GM19372 (cell line): ENCODE results near the gene TXNDC2.
"Not testable (repeated sequence)": the region's sequence is repeated elsewhere in the genome, so short reads cannot be mapped to it uniquely, and the experiment has no call there.

Experiments
- ATAC-seq: cut with Tn5 transposase; IDR thresholded peaks from one replicate; pipeline ENCODE4 v1.9.1; 2021; ENCODE audit warnings: mild to moderate bottlenecking, low read depth, moderate library complexity; ENCODE audit not compliant: unreplicated experiment

TXNDC2 gene

GRCh38 chr18:9910661-9911060, 24.9 kb downstream of the TXNDC2 start:
- ATAC-seq, result no peak

DNA sequence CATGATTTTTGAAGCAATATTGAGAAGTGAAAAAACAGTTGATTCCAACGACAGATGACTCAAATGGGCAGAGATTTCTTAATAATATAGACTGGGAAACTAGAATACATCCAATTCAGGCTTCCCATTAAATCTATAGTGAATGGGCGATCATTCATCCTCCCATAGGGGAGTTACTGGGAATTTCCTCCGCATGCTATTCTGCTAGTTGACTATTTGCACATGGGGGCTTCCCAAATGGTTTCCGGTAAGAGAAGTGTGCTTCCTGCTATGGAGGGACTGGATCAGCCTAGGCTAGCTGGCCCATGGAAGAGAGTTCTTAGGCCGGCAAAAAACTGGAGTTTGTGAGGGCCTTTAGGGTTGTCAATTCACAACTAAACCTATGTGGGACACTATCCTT, 25.5 kb downstream of the TXNDC2 start:
- no peak for ATAC-seq

GRCh38 chr18:9912285-9912684, 26.5 kb downstream of the TXNDC2 start:
- ATAC-seq, result not testable (repeated sequence)

- ATAC-seq, result no peak
Measured at GRCh38 chr18:9913151-9913525, 27.4 kb downstream of the TXNDC2 start.

DNA sequence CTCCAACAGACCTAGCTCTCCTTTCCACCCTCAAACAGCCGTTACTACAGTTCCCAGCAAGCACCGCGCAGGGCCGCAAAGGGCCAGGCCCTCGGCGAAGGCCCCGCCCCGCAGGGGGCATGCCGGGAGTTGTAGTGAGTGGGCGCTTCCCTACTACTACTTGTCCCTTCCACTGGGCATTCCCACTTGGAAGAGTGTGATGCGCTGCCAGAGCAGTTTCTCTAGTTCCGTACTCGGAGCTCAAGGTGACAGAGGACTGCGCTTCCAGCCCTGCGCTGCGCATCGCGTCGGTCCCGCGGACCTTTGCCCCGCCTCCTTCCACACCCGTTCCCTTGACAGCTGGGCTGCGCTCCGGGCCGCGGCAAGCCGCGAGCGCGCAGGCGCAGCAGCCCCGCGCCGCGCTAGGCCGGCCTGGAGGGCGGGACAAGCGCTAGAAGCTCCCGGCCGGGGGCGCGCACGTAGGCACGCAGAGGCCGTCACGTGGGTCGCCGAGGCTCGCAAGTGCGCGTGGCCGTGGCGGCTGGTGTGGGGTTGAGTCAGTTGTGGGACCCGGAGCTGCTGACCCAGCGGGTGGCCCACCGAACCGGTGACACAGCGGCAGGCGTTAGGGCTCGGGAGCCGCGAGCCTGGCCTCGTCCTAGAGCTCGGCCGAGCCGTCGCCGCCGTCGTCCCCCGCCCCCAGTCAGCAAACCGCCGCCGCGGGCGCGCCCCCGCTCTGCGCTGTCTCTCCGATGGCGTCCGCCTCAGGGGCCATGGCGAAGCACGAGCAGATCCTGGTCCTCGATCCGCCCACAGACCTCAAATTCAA, 28.0 kb downstream of the TXNDC2 start, which contains the start of gene VAPA:
TSS of gene VAPA (plus strand) at position 491 of the 808 bp plus-strand sequence. CDS start at position 732, 241 bp downstream.
- ATAC-seq, result peak; percentile 75

DNA sequence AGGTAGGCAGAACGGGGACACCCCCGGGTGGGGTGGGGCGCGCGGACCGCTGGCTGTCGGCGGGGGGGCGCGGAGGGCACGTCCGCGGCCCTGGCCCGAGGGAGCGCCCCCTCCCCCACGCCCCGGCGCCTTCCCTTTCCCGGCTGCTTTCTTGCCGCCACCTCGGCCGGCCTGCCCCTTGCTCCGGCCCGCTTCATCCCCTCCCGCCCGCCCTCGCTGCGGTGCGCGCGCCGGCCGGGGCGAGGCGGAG, 28.5 kb downstream of the TXNDC2 start:
- ATAC-seq, result peak; percentile 18

DNA sequence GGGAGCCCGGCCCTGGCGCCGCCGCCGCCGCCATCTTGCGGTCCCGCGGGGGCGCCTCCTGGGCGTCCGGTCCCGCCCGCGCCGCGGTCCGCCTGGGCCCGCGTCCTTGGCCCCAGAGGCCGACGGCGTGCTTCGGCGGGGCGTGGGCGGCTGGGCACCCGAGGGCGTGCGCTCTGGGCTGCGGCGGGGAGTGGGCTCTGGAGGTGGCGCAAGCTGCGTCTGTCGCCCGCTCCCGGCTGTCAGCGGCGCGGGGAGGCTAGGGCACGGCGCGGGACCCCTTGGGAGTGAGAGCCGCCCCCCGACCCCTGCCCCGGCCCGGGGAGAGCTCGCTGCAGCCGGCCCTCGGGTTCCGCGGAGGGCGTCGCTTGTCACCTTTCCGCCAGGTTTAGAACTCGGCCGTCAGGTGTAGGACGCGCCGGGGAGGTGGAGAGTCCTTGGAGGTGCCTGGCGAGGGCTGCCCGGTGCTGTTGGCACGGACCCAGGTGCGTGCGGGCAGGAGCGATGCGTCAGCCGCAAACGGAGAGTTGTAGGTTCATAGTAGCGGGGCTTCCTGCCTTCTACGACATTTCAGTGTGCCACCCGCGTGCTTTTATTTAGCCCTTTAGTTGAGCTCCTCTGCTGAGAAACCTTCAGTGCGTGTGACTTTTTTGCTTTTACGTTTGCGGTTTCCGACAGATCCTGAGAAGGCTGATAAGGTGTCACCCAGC, 29.0 kb downstream of the TXNDC2 start:
- peak; percentile 35 for ATAC-seq

GRCh38 chr18:9915291-9916076, 29.7 kb downstream of the TXNDC2 start:
- no peak for ATAC-seq

DNA sequence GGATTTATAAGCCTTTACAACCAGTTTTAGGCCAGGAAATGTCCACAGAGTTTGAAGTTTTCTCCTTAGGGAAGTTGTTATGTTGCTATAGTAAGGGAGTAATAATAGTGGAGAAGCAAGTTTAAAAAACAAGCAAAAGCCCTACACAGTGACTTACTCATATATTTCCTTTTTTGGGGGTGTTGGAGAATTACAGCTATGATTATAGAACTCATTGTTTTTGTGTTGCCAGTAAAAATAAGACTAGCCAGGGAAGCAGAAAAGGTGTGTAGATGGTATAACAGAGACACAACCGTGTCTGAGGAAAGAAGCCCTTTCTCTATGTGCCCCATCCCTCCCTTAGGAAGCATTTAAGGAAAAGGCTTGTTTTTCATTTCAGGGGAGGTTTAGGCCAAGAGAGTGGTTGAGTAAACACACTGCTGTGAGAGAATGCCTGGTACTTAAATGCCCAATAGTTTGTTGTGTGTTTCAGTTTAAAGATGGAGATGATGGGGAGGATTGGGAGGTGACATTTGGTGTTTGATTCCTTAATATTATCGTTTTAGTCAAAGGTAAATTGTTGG, 30.4 kb downstream of the TXNDC2 start:
- no peak for ATAC-seq

DNA sequence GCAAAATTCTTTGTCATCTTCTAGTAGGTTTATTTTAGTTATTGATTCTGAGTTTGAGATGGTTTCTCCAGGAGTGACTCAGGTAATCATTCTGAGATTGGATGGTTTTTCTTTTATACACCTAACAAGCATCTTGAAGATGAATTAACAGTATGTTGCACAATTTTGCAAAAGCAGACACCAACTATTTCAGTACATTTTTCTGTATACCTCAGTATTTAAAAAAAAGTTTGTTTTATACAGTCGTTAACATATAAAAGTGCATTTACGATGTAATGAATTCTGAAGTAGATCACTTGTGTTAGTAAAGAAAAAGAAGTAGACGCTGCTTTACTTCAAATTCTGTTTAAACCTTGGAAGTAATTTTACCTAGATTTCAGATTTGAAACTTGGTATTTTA, 31.0 kb downstream of the TXNDC2 start:
- ATAC-seq, result no peak

- no peak for ATAC-seq
Measured at GRCh38 chr18:9918016-9918680, 32.4 kb downstream of the TXNDC2 start.

DNA sequence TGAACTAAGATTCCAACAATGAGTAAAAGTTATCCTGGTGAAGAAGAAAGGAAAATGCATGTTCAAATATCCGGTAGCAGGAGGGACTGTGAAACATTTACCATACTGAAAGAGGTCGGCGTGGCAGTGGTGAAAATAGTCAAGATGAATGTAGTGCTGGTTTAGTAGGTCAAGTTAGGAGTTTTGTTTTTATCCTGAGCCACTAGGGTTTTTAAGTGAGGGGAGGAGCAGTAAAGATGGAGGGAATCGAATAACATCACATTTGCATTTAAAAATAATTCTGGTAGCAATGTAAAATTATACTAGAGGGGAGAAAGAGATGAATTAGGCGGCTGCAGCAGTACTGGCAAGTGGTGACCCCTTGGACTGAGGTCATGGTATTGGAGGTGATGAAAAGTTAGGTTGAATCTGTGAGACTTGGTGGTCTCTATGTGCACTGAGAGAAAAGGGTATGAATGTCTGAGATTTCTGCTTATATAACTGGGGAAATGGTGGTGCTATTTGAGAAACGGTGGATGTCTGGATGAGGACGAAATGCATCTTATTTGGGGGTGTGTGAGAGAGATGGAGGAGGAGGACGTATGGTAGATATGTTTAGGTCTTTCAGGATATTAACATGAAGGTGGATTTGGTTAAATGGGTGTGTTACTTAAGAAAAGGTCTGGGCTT, 33.9 kb downstream of the TXNDC2 start:
- ATAC-seq, result no peak

DNA sequence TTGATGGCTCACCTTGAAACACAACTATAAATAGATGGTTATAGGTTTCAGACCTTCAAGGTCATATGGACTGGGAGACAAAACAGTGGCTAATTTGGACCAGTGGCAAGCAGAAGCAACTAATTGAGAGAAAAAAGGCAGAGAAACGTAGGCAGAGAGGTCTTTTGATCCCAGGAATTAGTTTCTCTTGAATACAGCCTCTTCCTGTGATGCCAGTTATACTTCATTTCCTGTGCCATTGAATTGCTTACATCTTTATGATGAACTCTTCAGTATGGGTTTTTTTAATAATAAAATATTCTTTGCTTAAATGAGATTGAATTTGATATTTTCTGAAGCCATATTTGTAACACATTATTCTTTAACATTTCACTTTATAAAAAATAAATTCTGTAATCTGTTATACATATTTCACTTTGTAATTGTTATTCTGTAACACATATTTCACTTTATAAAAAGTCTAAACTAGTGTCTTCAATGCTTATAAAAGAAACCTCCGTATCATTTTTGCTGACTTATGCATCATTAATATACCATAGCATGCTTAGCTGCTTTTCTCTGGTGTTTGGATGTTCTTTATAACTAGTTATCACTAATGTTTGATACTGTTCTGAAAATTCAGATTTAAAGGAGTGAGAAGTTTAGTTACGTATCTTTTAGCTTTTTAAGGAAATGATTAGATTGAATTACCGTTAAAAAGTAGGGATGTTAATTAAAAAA, 37.0 kb downstream of the TXNDC2 start:
- ATAC-seq, result no peak

- no peak for ATAC-seq
Measured at GRCh38 chr18:9924371-9924943, 38.7 kb downstream of the TXNDC2 start.

- ATAC-seq, result no peak
Measured at GRCh38 chr18:9925369-9925768, 39.6 kb downstream of the TXNDC2 start.

DNA sequence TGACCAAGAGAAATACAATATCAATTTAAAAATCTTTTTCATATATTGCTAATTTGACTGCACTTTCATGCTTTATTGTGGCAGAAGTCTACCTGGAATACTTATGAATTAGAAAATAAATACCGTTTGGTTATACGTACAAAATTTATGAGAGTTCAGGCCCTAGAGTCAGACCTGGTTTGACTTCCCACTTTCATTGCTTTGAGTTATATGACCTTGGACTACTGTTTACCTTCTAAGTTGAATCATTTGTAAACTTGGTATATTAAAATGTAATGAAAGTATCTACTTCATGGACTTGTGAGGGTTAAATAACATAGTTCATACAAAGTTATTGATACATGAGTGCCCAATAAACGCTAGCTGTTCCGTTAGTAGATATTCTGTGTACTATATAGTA, 40.0 kb downstream of the TXNDC2 start:
- no peak for ATAC-seq

- no peak for ATAC-seq
Measured at GRCh38 chr18:9926223-9926894, 40.6 kb downstream of the TXNDC2 start.

DNA sequence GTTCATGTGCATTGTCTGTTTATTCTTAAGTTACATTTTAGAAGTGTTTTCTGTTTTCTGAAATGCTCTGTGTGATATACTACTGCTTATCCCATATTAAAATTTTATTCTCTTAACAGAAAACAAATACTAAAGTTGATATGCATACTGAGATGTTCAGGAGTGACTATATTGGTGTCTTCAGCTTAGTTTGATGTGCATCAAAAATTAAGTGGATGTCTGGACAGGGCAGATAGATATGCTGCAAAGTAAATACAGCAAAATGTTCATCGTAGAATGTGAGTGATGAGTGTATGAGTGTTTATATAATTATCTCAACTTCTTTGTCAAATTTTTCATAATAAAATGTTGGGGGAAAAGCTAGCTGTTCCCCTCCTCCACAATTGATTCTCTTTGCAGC, 41.2 kb downstream of the TXNDC2 start:
- no peak for ATAC-seq
